ENCODE data around the gene PPCS.

The PPCS gene

DNA sequence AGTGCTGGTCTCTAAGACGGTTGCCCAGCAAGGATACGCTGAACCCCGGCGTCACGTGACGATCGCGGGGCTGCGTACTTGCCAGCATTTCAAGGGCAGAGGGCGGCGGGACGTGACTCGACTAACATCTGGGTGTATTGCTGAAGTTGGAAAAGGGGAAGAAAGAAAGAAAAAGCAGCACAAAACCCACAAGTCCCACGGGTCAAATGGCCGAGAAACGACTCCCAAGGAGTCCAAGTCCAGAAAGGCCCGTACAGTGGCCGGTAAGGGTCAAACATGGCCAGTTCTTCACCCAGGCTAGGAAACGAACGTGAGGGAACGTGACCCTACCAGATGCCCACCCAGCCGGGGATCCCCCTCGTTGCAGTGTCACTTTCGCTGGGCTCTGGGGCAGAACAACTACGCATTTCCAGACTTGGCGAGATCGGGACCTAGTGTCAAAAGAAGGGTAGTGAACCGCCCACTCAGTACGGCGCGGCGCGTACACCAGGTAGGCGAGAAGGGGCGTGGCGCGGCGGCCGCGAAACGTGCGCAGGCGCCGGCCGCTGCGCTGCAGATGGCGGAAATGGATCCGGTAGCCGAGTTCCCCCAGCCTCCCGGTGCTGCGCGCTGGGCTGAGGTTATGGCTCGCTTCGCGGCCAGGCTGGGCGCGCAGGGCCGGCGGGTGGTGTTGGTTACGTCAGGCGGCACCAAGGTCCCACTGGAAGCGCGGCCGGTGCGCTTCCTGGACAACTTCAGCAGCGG, at the start of gene PPCS, which contains the start of gene ZMYND12:
Gene PPCS (plus strand): TSS at position 534 of the 744 bp plus-strand sequence. CDS start 23 bp downstream, at position 557.
Gene ZMYND12 (minus strand): TSS at position 13 of the 744 bp plus-strand sequence. CDS start 25 bp downstream, outside the sequence.
- peak; percentile 90 for DNase-seq

DNA sequence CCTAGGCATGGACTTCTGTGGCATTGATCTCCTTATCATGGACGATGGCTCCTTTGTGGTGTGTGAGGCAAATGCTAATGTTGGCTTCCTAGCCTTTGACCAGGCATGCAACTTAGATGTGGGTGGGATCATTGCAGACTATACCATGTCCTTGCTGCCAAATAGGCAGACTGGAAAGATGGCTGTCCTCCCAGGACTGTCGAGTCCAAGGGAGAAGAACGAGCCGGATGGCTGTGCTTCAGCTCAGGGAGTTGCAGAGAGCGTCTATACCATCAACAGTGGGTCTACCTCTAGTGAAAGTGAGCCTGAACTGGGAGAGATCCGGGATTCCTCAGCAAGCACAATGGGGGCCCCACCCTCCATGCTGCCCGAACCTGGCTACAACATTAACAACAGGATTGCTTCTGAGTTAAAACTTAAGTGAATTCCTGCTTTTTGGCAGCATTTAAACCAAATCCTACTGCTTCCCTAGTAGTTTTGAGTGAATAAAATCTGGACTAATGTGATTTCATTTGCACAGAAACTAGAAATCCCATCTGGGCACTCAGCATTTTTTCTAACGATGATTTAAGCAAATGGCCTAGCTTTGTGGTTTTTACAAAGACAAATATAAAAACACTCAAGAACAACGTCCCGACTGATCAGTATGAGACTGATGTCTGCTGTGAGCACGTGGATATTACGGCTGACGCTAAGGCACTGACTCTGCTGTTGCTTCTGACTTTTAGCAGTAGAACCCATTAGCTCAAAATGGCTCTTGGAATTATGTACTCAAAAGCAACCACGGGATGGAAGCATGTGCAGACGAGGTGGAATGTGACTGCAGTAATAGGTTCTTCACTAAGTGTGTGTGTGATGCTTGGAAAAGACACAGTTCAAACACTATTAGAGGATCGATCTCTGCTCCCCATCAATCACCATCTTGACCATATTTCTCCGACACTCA, 41.5 kb upstream of the PPCS start:
- DNase-seq, result peak; percentile 33

DNA sequence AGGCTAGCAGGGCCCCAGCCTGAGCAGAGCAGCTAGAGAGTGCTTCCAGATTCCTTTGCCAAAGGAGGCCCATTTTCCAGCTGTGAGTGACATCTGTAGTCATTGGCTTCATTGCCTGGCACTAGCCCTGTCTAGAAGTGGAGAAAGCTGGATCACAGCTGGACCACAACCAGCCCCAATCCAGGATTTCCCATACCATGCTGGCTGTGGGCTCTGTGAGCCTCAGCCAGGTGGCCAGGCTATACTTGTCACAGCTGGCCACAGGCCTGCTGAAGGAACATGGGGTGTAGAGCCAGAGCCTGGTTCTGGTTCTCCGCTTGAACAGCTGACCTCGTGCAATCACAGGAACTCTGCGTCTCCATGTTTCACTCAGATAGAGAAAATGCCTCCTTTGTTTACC, 39.2 kb upstream of the PPCS start:
- DNase-seq, result peak; percentile 76

DNA sequence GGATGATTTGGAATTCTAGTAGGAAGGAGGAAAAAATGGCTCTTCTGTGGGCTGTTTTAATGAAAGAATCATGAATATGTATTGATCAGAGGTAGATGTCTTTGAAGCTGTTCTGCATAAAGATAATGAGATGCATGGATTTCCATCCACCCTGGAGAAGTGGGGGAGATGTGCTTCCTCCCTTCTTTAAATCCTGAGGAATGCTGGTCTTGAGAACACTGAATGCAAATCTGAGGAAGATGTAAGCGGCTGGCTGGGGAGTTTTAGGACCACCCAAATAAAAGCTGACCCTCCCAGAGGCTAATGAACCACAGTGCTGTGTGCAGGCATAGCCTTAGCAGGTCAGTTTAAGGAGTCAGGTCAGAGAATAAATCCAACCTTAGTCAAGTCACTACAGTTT, 37.8 kb upstream of the PPCS start:
- DNase-seq, result no peak

DNA sequence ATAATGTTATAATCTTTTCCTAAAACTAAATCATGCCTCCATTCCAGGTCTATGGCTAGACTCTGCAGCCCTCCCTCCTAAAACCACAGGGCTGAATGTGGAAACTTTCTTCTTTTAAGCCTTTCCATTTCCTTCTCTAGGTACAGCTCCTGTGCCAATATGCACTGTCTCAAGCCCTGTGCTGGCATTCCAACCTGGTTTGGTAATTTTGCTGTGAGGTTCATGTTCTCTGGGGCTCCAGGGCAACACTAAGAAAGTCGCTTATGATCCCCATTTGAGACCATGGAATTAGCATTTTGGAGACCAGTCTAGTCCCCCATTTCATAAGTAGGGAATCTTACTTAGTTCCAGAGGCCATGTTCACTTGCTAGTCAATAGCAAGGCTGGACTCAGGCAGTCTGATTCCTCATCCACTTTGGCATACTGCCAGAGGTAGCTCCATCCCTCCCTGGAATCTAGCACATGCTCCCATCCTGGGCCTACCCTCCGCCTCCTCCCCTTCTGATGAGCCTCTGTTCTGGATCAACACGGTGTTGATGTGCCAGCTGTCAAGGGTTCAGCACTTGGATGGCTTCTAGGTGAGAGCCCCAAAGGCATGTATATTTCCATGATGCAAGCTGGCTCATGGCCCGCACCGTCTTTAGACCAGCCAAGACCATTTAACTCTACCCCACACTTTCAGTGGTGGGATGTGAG, 37.1 kb upstream of the PPCS start:
- DNase-seq, result peak; percentile 89

DNA sequence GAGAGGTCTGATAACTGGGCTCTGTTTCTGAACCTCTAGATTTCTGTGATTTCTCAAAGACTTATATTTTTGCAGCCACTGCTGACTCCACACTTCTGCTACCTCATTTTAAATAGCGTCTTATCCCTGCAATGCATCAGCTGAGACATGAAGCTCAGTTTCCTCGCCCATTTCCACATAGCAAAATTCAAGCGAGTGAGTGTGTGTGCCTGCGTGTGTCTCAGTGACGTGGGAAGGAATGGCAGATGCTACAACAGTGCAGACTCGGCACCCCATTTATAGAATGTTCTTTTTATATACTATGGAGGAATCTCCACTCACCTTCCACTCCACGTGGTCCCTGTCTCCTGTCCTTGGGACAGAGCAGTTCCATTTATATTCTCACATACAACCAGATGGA, 36.2 kb upstream of the PPCS start:
- peak; percentile 25 for DNase-seq

DNA sequence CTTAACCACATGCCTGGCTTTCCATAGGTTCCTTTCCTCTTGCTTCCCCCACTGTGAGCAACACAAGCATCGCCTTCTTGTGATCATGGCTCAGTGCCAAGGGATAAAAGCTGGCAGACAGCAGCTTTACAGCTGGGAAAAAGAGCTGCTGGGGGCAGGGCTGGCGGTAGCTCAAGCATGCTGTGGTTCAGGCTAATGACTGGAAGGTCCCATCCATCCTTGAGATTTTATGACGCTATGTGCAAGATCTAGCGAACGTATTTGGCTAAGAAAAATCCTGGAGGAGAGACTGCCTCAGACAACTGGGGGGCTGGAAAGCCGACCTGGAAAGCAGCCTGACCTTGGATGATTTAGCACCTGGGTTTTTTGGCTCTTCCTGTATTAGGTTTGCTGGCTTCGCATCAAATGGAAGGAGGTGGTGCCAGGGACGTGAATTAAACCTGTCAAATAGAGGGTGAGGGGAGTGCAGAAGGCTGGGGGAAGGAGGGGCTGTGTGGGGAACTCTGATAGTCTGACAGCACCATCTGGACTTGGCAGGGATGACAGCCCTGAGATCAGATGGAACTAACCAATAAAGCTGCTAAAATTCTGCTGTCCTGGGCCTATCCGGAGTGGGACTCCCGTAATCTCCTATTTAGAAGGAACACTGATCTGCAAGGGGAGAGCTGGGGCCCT, 35.3 kb upstream of the PPCS start:
- DNase-seq, result peak; percentile 92

DNA sequence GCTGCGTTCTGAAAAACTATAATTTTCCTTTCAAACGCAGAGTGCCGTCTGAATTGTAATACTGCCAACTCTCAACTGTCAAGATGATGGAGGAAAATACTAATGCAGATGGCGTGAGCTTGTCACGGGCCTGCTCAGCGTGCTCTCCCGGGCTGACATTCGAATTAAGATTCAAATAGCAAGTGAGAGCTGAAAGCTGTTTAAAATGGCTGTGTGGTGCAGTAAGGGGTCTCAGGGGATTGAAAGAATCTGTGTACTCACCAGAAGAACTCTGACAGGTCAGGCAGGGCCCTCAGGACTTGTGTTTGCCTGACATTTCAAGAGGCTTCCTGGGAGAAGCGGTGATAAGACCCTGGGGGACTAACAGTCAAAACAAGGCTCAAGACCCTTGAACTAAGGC, 33.6 kb upstream of the PPCS start:
- no peak for DNase-seq

DNA sequence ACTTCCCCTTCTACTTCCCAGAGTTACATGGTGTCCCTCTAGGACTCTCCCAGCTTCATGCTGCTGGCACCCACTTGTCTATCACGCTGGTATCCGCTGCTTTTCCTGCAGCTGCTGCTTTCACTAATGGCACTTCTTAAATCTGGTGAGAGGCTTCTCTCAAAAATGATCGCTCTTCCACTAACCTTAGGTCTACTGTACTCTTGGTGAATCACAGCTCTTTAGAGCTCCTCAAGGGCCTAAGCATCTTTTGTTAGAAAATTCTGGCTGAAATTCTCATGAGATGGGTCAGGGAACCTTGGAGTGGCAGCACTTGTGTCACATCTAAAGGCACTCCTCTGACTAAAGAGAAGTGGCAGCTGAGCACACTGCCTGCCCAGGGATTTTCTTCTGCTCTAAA, 32.7 kb upstream of the PPCS start:
- DNase-seq, result no peak

DNA sequence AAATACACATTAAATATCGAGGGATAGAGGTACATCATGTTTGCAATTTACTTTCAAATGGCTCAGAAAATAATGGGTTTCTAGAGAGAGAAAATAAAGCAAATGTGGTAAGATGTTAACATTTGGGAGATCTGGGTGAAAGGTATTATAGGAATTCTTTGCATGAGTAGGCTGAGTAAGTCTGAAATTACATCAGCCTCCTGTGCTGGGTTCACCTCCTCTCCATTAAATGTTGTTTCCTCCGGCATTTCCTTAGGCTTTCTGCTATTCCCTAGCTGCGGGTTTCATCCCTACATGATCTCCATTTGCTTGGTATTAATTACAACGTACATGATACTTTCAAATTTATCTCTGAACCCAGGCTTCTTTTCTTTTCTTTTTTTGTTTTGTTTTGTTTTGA, 32.1 kb upstream of the PPCS start:
- no peak for DNase-seq

DNA sequence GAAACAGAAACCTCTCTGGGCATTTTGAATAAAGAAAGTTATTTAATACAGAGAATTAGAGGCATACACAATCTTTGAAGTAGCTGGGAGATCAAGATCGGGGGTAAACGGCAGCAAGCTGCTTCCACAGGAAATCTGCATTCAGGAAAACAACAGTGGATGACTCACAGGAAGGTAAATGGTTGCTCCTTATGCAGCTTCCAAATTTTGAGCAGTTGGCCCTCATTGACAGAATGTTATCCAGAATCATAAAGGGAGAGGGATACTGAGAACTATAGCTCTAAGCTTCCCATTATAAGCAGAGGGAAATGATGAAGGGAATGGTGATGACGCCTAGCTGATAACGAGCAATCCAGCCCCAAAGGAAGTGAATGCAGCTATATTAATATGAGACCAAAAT, 29.1 kb upstream of the PPCS start:
- DNase-seq, result no peak

DNA sequence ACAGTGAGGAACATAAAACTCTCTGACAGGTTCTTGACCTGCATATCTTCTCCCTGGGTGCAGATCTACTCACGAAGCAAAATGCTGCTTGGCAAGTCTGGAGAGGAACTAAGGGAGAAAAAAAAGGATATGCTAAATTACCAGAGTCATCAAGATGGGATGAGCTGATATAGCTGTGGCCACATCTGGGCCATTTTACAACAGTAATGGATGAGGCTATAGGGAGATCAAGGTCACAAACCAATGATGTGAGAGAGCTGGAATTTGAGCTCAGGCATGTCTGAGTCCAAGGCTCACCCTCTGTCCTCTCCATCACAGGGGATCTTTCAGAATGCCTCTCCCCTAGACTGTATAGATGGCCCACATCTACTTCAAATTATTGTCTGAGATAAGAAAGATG, 26.7 kb upstream of the PPCS start:
- DNase-seq, result no peak

DNA sequence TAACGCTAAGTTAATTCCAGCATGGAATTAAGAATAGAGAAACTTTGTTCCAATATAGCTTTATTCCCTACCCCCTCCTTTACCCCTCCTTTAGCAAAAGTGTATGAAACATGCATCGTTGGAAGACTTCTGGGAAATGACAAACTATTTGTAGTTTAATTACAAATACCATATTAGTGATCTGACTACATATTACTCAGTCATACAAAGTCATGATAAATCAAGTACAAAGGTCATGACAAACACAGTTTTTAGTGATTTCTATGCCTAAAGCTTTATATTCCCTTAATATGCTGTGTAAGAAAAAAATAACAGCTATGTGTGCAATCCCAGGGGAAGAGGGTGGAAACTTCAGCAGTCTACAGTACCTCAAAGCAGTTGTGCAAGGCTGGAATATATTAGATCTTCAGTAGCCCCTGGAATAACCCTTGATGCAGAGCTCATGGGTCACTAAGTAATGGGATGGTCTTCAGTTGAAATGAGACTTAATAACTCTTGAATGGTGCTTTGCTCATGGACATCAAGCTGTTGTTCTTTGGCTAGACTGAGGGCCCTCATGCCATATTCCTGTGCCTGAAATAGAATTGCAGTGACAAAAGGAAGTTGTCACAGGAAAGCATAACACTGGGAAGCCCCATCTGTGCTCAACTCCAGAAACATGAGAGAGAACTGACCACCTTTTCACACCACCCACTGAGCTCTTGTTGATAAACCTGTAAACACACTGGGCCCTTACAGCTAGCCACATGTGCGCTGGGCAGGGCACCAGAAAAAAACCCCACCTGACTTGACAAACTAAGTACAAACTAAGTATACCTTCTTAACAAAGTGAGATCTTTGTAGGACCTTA, 25.8 kb upstream of the PPCS start:
- no peak for DNase-seq

DNA sequence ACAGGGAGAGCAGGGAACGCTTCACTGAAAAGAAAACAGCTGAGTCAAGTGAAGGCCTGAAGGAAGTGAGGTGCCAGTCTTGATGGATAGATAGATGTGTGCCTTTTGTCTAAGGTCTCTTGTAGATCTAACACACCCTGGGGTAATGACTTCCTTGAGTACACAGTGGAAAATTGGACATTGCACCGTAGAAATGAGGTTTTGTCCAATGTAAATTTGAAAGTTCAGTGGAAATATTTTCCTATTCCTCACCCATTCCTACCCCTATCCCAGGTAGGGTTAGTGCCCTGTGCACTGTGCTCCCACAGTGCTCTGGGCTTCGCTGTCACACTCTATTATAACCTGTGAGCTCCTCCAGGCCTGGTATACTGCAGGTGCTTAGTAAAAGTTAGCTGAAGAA, 24.8 kb upstream of the PPCS start:
- no peak for DNase-seq

DNA sequence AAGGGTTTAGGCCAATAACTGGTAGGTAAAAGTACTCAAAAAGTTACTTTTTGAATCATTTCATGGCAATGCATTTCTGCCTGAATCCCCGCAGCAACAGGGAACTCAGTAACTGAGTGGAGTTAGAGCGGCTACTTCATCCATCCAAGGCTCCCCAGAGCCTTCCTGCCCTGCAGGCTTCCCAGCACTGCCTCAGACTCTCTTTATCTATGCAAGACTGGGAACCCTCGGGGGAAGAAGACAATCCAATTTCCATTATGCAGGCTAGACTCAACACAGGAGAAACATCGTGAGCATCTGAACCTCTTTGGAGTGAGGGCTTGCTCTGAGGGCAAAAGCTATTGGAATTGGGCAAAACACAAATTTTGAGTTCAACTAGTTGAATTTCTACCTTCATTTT, 23.6 kb upstream of the PPCS start:
- no peak for DNase-seq

DNA sequence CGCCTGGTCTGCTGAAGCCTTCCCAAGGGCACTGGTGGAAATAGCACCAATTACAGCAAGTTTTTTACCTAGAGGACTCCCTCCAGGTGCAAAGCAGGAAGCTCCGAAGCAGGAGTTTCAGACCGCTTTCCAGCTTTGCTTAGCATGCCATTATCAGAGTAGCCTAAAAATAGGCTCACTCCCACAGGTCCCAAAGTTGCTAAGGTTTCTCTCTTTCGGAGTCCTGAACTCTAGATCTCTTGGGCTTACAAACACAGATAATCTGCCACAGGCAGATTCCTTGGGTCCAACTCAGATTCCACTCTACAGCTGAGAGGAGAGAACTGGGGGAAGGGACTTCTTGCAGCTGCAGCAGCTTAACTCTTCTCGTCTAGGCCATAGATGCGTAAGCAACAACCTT, 23.0 kb upstream of the PPCS start:
- peak; percentile 28 for DNase-seq

DNA sequence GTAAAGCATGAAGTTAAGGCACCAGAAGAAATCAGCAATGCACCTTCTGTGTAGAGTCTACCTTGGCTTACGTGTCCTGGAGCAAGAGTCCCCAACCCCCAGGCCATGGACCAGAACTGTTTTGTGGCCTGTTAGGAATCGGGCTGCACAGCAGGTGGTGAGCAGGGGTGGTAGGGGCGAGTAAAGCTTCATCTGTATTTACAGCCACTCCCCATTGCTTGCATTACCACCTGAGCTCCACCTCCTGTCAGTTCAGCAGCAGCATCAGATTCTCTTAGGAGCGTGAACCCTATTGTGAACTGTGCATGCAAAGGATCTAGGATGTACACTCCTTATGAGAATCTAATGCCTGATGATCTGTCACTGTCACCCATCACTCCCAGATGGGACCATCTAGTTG, 22.0 kb upstream of the PPCS start:
- no peak for DNase-seq

DNA sequence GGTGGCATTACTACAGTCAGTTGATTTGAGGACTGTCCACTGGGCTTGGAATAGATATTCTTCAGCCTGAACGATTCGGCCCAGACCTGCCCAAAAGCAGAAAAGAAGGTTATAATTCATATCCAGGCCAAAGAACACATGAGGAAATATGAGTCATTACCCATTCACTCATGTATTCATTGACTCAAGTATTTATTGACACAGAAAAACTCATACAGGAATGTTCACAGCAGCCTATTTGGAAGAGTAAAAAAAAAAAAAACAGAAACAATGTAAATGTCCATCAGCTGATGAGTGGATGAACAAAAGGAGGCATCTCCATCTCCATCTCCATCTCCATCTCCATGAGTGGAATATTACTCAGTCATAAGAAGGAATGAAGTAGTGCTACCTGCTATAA, 16.4 kb upstream of the PPCS start:
- DNase-seq, result no peak

DNA sequence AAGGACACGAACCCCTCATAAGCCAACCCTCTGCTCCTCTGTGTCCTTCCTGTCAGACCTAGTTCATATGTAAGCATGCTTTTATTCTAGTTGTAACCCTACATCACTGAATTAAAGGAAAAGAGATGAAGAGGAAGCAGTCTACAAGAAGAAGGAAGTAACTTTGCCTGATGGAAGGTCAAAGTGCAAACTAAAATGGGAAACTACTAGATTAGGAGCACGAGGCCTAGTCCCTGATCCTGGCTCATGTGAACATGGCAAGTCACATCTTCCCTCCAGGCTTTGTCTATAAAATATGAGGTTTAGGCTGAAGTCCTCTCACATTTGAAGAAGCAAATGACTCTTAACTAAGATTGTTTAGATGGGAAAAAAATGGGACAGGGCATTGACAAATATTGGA, 13.7 kb upstream of the PPCS start:
- no peak for DNase-seq

DNA sequence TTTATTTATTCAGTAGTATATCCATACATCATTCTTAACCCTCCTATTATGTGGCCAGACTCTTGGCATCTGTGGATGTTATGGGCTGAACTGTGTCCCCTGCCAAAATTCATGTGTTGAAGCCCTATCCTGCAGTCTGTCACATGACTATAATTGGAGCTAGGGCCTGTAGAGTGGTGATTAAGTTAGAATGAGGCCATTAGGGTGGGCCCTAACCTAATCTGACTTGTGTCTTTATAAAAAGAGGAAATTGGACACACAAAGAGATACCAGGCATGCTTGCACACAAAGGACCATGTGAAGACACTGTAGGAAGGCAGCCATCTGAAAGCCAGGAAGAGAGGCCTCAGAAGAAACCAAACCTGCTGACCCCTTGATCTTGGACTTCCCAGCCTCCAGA, 7.1 kb upstream of the PPCS start:
- DNase-seq, result peak; percentile 32

DNA sequence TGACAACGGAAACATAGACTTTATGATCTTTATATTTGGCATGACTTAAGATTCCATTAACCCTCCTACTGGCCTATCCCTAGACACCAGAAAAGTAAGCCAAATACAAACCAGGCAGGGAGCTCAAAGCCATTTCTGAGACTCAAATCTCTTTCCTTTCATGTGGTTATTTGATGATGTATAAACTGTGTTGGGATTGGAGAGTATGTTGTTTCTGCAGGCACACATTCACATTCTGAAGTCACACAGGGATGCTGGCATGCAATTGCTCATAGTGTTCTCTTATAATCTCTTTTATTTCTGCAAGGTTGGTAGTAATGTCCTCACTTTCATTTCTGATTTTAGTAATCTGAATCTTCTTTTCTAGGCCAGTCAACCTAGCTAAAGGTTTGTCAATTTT, 6.3 kb upstream of the PPCS start:
- no peak for DNase-seq

DNA sequence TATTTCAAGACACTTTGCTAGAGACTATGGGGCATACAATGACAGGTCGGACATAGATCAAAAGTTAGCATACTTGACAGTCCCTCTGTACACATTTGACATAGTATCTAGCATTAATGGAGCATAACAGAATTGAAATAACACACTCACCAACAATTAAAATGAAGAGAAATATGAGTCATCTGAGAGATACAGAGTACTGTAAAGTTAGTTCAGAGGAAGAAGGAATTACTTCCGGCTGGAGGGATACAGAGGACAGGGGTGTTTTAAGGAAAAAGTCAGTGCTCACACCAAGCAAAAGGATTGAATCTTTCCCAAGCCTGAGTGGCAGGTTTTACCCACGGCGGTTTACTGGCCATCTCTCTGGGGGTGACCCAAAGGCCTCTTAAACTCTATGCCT, 3.0 kb upstream of the PPCS start:
- DNase-seq, result no peak

Measured in femur (tissue), 1 donor.